A673 (cell line): ENCODE measurements around the gene MAP7D3.

Source experiments
- CTCF ChIP-seq: fragments of 300-800, 200-600 bp; sonication (generic); conservative IDR thresholded peaks from 2 replicates; pipeline ENCODE4 v1.5.1; 2017; ENCODE audit warnings: low read depth, mild to moderate bottlenecking, antibody characterized with exemption, low read length, moderate library complexity, mixed read lengths
- EZH2 ChIP-seq: fragments of 200-600 bp; sonication (generic); IDR thresholded peaks from 2 replicates; pipeline ENCODE4 v1.6.1; 2017; ENCODE audit warnings: borderline replicate concordance, low read depth, mild to moderate bottlenecking, mixed read lengths, antibody characterized with exemption, low read length; ENCODE audit not compliant: poor library complexity, severe bottlenecking

GRCh38 chrX:136201601-136202000 lies 49.6 kb downstream of the MAP7D3 start:
- TF ChIP-seq CTCF, result no peak
- TF ChIP-seq EZH2, result no peak
